COR-L47 (cell line): Measurements from ENCODE around the gene BHLHE40.
A peak's percentile ranks its signal among the peaks of the same experiment; 100 is the strongest.

ENCODE experiments used
- DNase-seq: peaks from one replicate; lab custom pipeline; 2025; lab: John Stamatoyannopoulos, UW

Gene BHLHE40

DNA sequence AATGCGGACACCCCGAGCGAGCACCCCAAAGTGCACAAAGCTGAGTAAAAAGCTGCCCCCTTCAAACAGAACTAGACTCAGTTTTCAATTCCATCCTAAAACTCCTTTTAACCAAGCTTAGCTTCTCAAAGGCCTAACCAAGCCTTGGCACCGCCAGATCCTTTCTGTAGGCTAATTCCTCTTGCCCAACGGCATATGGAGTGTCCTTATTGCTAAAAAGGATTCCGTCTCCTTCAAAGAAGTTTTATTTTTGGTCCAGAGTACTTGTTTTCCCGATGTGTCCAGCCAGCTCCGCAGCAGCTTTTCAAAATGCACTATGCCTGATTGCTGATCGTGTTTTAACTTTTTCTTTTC lies 5.3 kb downstream of the BHLHE40 start:
- DNase-seq, result no peak

DNA sequence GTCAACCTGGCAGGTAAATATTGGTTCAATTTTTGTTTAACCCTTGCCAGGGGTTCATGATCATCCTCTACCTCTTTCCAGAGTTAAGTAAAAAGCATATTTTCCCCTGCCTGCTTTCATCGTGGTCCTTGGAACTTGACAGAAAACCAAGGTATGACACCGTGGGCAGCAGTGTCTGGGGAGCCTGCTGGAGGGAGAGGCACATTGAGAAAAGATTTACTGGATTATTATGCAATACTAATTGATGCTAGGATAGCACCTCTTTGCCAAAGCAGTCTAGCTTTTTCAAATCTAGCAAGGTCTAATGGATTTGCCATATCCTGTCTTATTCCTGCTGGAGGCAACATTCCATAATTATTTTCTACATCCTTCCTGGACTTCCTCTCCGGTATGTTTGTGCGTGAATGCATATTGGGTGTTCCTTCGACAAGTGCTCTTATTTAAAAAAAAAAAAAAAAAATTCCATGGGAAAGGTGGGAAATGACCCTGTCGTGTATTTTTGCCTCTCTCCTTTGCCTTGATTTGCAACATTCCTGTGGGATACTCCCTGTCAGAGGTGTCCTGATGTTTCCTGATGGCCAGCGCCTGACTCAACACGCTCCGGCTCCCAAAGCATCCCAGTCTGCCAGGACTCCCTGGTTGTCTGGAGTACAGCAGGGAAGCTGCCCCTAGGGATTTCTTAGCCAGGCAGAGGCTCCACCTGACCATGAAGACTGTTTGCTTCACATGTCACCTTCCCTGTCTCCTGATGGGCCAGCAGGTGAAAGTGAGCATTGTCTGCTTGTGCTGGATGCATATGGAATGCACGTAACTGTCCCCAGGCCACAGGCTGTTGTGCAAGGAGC lies 6.3 kb downstream of the BHLHE40 start:
- DNase-seq, result no peak

DNA sequence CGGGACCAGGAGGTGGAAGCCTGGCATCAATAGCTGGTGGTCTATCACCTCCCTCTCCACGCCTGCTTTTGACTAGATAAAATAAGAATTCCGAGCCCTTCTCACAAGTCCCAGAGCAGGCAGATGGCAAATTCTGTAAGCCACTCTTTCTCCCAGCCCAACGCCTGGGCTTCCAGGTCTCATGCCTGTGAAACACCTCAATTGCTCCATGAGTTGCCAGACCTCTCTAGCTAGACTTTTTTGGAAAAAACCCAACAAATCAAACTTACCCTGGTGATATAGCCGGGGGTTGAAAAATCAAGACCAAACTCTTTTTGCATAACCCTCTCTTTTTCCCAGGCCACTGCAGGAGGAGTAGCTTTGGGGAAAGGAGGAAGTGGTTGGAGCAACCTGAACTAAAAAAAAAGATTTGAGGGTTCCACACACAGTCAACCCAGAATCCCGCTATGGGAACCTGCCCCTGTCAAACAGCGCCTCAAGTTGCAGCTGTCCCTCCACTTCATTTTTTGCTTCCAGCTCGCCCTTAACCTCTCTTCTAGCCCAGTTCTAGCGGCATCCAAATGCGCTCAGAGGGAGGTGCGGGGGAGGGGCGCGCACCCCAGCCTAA lies 7.0 kb downstream of the BHLHE40 start:
- no peak for DNase-seq

DNA sequence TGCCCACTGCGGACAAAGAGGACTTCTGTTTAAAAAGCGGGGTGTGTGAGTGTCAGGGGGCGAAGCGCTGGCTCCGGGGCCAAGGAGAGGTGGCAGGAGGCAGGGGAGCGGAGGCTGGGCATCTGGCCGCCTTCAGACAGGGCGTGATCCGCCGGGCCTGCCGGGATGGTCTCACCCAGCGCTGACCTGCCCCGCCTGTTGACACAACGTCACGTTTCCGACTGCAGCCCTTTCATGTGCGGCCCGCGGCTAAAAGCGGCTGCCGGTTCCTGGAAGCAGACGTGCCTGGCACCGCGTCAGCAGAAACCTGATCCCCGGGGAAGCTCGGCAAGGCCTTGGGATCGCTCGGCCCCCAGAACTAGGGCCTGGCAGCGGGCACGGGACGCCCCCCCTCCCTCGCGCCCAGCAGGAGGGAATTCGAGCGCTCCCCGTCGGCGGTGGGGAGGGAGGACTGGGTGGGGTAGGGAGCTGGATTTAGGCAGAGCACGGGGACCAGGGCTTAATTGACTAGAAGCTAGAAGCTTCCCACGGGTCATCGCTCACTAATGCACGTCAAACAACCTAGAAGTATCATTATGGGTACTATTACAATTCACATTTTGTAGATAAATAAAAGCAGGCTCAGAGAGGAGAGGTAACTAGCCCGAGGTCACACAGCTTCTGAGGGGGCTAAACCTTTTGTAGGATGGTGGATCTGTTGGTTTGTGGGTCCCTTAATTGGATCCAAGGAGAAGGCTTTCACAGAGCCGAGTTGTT lies 7.7 kb downstream of the BHLHE40 start:
- peak; percentile 17 for DNase-seq

DNA sequence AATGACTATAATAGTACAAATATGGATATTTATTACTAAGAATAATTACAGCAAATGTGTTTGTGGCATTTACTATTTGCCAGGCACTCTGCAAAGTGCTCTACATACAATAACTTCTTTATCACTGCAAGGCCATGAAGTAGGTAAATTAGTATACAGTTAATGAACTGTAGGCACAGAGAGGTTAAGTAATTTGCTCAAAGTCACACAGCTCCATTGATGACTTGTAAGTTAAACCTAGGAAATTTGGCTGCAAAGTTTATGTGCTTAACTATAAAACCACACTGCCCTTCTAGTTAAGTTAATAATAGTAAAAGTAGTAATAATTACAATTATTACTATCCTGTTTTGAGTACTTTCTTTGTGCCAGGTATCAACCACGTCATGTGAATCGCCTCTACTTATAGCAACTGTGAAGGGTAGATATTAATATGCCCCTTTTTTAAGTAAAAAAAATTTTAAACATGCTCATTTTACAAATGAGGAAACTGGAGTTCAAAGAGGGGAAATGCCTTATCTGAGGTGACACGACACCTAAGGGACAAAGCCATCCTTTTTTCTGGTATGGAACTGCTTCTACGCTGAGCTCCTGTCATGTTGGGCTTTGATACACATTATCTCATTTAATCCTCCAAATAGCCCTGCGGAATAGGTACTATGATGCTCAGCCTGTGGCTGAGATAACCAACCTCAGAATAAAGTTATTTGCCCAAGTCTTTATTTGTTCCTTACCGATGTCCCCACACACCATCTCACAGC lies 8.5 kb downstream of the BHLHE40 start:
- DNase-seq, result no peak

DNA sequence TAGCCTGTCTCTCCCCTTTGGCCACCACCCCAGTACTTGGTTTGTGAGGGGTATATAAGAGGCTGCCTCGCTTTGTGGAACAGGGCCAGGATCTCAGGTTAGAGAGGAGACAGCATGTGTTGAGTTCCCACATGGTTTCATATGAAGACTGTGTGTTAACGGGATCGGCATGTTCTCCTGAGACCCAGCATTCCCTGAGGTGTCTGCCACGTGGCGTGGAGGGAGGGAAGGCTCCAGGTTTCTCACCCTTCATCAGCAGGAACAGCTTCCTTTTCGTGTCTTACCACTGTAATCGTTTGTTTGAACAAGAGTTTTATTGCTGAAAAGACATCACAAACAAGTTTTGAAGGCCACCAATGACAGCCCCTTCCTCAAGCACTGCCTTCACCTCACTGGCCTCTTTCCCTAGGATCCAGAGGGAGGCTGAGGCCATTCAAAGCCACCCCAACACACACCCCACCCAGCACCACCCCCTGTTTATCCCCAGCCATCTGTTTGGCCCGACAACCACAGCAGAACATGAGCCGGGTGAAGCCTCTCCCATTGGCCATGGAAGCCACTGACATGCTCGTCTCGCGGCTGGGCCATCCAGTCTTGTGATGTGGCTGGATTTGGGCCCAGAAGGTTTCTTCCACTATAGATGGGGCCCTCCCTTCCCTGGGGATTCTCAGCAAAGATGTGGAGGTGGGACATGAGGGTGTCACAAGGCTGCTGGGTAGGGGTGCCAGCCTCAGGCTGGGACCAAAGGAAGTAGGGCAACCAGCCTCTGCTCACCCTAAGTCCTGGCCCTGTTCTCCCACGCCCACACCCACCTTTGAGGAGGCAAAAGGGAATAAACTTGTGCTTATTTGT lies 10.0 kb downstream of the BHLHE40 start:
- DNase-seq, result no peak

DNA sequence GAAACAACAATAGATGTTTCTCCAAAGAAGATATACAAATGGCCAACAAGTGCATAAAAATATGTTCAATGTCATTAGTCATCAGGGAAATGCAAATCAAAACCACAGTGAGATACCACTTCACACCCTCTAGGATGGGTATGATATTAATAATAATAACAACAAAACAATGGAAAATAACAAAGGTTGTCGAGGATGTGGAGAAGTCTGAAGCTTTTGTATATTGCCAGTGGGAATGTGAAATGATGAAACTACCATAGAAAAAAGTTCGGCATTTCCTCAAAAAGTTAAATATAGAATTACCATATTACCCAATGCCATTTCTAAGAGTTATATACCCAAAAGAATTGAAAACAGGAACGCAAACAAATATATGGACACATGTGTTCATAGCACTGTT lies 10.8 kb downstream of the BHLHE40 start:
- no peak for DNase-seq

DNA sequence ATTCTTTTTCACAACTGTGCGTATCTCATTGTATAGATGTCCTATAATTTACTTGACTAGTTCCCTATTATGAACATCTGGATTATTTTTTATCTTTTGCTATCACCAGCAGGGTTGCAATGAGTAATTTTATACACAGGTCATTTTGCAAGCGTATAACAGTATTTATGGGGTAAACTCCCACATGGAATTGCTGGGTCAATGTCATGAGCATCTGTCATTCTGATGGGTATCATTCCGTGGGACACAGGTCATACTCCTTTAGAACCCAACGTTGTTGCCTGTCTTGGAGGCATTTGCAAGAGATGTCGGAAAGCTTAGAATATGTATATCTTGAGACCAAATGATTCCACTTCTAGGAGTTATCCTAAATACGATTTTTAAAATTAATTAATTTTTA lies 12.9 kb downstream of the BHLHE40 start:
- DNase-seq, result no peak

DNA sequence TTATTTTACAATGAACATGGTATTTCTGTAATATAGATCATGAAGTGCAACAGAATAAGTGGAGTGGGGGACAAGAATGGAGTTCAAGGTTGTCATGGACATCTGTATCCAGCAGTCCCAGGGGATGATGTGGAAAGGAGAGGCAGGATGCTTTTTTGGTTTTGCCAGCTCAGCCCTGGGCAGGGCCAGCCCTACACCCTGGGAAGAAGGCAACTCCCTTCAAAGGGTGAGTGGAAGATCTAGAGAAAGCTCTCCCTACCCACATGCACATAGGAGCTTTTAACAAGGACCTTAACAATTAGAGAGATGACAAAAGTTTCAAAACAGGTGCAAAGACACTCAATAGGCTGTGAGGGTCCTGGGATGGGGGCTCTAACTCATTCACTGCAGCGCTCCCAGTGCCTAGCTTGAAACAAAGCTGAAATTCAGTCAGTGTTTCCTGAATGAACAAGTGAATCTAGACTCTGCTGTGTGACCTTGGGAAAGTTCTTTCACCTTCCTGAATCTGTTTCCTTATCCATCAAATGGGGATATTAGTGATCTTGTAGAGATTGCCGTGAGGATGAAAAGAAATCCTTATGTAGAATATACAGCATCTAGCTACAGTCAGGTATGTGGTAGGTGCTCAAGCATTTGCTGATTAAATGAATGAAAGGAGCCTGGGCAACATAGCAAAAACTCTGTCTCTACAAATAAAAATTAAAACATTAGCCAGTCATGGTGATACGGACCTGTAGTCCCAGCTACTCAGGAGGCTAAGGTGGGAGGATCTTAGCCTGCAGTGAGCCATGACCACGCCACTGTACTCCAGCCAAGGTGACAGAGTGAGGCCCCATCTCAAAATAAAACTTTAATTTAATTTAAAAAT lies 14.3 kb downstream of the BHLHE40 start:
- no peak for DNase-seq

DNA sequence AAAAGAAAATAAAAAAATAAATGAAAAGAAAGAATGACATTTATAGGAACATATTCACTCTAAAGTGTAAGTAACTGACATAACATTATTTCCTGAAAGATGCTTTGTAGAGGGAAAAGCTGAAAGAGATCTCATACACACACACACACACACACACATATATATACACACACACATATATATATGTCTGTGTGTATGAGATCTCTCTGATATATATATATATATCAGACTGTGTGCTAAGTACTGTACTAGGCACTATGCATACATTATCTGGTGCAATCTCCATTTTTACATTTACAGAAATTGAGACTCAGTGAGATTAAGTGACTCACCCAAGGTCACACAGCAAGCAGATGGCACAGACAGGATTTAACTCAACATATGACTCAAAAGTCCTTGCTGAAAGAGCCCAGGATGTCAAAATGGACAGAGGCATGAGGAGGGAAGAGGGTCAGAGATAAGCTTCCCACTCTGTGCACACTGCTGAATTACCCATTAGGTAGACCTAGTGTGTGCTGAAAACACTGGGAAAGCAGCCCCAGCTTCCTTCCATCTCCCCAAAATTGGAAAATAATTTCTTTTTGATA lies 15.0 kb downstream of the BHLHE40 start:
- no peak for DNase-seq

DNA sequence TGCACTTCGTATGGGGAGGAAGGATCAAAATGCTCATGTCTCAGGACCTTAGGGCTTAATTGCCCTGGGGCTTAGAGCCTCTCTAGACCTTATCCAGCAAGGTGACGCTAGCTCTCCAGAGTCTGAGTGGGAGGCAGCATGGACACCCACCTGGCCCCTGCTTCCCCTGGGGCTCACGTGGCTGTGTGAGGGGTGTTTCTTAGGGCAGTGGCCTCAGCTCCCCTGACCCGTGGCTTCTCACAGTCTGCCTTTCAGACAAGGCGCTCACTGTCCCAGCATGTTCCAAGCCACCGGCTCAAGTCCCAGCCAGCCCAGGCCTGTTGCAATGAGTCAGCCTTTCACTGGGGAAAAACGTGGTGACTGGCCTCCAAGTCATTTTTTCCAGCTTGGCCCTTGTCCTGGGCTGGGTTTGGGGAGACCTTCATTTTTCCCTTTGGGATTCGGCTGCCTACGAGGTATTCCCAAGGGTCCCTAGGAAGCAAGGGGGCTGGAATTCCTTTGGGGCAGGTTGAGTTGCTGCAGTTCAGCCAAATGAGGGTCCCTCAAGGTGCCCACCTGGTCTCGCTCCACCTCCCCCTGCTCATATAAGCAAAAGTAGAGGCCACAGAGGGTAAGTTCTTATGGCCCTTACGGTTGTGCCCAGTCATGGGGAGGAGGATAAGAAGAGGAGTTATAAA lies 15.7 kb downstream of the BHLHE40 start:
- DNase-seq, result no peak

DNA sequence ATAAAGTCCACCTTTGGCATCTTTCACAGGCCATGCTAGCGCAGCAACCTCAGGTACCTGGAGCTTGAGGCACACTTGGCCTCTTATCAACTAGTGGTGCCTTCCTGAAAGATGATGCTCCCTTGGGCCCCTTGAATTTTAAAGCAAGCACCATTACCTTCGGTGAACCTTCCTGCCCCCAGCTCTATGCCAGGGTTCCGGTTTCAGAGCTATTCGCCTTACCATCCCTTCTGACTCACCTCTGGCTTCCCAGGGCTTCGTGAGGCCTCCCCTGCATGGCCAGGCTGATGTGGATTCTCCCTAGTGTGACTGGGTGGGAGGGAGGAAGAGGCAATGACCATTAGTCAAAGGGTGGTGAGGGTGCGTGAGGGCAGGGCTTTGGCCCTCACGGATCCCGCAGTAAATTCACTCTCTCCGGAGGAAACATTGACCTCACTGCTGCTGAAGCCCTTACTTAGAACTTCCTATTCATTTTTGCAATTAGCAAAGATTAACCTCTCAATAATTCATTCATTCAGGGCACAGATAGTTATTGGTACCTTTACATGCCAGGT lies 16.3 kb downstream of the BHLHE40 start:
- DNase-seq, result no peak

DNA sequence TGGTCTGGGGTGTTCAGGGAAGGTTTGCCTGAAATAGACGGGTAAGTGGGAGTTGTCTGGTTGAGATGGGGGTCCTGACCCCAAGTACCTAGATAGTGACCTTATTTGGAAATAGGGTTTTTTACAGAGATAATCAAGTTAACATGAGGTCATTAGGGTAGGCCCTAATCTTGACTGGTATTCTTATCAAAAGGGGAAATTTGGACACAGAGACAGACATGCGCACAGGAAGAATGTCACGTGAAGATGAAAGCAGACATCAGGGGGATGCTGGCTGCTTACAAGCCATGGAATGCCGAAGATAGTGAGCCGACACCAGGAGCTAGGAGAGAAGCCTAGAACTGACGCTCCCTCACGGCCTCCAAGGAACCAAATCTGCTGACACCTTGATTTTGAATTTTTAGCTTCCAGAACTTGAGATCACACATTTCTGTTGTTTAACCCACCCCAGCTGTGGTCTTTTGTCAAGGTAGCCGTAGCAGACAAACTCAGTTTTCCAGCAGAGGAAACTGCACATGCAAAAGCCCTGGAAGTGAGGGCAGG lies 17.1 kb downstream of the BHLHE40 start:
- DNase-seq, result no peak

DNA sequence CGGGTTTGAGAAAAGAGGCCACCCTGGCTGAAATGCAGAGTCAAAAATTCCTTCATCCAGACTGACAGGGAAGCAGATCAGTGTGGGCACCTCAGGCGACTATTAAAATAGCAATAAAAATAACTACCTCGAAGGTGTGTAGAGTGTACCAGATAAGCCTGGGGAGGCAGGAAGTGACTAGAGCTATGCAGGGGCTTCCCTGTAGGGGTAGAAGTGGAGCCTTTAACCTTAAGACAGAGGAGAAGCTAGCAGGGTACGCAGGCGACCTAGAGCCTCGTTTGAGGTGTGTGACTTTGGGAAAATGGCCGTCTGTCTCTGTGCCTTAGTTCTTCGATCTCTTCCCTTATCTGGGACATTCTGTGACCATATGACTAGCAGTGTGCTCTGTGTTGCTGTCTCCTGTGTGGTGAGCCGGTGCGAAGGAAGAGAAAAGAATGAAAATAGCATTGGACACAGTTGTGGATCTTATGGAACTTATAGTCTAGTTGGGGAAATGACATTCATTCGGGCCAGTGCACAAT lies 17.6 kb downstream of the BHLHE40 start:
- no peak for DNase-seq

DNA sequence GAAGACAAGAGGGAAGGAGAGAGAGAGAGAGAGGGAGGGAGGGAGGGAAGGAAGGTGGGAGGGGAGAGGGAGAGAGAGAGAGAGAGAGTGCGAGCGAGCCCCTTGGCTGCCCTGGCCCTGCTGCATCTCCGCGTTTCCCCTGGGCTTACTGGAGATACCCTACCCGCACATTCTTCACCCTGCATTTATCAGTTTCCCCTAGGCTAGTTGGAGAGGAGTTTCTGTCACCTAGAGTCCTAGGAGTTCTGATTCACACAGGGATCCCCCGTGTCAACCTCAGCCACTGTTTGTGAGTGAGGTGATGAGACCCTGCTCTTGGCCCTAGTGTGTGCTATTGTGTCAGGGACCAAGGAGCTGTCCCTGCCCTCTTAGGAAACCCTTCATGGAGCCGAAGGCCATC lies 18.7 kb downstream of the BHLHE40 start:
- DNase-seq, result no peak

DNA sequence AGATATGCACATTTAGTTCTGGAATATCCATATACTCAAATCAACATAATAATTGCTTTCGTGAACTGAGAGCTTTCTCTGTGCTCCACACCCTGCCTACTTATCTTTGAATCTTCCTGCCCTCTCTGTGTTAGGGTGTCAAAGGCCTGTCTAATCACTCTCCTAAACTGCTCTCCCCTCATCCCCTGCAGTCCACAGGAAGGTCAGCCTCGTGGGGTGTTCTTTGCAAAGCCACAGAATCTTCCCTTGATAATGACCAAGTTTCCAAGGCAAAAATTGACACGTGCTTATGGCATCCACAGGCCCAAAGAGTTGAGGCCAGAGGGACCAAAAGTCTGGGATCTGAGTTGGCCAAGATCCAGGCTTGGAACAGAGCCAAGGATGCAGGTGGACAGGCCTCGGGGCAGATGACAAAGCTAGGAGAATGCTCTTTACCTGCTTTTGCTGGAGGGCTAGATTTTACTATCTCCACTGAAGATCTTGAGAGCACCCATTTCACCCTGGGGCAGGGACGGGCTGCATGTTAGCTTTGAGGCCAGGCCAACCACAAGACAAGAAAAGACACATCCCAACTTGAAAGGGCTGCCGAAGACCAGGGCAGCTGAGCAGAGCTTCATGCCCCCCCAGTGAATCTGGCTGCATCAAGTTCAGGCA lies 20.4 kb downstream of the BHLHE40 start:
- DNase-seq, result no peak

DNA sequence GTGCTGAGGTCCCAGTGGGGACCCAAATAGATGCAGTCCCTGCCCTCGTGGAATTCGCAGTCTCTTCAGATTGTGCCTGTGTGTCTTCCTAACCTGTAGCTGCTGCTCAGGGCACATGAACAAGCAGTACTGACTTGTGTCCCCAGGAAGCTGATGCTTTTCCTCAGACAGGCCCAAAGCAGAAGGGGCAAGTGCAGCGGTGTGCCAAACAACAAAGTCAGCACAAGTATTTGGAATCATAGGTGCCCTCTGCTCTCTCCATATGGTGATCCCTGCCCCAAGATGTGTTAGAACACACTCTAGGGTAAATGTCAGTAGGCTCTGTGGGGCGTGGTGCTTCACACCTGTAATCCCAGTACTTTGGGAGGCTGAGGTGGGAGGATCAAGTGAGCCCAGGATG lies 21.9 kb downstream of the BHLHE40 start:
- no peak for DNase-seq

DNA sequence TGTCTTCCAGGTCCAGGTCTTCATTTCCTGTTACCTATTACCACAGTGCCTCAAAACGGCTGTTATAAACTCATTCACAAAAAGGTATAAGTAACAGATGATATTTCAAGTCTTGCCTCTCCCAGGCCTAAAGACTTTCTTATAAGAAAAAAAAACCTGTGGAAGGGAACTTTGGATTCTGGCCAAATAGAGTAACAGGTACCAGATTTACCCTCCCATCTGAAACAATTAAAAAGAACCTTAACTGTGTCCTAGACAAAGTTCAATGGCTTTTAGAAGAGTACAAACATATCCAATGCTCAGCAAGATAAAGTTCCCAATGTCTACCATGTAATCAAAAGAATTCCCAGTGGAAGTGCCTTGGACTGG lies 22.6 kb downstream of the BHLHE40 start:
- no peak for DNase-seq
